ENCODE data around the gene DEDD2.
"Not testable (repeated sequence)": the region's sequence is repeated elsewhere in the genome, so short reads cannot be mapped to it uniquely, and the experiment has no call there.

Gene DEDD2, protein sequence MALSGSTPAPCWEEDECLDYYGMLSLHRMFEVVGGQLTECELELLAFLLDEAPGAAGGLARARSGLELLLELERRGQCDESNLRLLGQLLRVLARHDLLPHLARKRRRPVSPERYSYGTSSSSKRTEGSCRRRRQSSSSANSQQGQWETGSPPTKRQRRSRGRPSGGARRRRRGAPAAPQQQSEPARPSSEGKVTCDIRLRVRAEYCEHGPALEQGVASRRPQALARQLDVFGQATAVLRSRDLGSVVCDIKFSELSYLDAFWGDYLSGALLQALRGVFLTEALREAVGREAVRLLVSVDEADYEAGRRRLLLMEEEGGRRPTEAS

DNA sequence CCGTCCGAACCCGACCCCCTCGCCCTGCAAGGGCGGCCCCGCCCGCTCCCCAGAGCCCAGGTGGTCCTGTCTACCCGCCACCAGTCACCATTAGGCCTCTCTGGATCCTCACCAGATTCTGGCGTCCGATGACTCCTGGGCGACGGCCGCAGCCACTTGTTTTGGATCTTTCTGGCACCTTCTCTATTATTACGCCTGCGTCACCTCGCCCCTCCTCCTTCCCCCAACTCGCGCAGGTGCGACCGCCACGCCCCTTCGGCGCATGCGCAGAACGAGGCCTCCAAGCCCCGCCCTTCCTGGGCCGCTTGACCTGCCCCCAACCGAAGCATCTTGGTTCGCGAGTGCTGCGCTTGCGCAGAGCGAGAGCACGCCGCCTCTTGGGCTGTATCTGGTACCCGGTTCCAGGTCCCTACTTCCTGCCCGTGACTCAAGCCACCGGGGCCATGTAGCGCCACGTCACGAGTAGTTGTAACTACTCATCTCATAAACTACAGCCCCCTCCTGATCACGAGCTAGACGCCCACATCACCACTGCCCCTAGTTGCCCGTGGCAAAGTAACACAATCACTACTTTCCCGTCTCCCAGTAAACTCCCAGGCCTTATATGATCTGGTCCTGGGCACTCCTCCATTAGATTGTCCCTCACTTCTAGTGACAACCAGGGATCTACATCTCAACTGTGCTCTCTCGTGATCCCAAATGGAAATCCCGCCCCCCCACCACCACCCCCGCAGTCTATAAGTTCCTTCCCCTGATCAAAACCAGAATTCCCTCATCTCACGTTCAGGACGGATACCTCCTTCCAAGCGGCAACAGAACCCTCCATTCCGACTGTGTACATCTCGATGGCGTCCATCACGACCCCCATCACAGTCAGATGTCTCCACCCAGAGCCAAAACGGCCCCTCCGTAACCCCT, at the start of gene DEDD2:
TSS of gene DEDD2 (minus strand) at position 158 of the 918 bp plus-strand sequence. CDS start 670 bp downstream, outside the sequence.
- peak; percentile 96 for DNase-seq (ENCODE audit: low spot score)

DNA sequence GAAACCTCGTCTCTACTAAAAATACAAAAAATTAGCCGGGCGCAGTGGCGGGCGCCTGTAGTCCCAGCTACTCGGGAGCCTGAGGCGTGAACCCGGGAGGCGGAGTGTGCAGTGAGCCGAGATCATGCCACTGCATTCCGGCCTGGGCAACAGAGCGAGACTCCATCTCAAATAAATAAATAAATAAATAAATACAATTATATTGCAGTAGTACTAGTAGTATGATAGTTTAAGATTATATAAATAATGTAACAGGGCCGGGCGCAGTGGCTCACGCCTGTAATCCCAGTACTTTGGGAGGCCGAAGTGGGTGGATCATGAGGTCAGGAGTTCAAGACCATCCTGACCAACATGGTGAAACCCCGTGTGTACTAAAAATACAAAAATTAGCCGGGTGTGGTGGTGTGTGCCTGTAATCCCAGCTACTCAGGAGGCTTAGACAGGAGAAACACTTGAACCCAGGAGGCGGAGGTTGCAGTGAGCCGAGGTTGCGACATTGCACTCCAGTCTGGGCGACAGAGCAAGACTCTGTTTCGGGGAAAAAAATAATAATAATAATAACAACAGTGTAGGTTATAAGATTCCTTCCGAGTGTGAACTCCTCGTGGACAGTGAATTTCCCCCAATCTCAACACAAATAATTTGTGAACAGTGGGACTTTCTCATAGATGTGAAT, 49.6 kb upstream of the DEDD2 start:
- DNase-seq (ENCODE audit: low spot score), result not testable (repeated sequence)

DNA sequence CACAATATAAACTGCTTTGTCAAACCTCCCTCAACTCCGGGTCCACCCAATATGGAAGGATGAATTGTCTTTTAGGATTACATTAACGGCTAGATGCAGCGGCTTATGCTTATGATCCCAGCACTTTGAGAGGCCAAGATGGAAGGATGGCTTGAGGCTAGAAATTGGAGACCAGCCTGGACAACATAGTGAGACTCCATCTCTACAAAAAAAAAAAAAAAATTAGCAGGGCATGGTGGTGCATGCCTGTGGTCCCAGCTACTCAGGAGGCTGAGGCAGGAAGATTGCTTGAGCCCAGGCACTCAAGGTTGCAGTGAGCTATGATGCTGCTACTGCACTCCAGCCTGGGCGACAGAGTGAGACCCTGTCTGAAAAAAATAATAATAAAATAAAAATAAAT, 48.6 kb upstream of the DEDD2 start:
- DNase-seq (ENCODE audit: low spot score), result not testable (repeated sequence)

DNA sequence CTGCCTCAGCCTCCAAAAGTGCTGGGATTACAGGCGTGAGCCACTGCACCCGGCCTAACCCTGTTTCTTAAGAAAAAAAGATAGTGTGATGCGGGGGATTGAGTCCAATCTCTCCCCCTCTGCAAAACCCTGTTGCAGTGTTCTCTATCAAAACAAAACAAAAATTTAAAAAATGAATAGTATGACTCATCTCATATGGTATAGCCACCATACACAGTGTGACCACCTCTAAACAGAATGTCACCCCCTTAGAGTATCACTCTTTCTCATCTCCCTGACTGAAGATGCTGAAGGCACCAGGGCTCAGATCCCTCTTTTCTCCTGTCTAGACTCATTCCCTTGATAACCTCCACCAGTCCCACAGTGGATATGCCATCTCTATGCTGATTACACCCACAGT, 44.3 kb upstream of the DEDD2 start:
- no peak for DNase-seq (ENCODE audit: low spot score)

DNA sequence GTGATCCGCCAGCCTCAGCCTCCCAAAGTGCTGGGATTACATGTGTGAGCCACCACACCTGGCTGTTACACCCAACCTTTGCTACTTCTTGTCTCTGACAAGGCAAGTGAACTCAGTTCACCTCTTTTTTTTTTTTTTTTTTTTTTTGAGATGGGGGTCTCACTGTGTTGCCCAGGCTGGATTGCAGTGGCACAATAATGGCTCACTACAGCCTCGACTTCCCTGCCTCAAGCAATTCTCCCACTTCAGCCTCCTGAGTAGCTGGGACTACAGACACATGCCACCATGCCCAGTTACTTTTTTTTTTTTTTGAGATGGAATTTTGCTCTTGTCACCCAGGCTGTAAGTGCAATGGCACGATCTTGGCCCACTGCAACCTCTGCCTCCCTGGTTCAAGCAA, 40.4 kb upstream of the DEDD2 start:
- DNase-seq (ENCODE audit: low spot score), result not testable (repeated sequence)

DNA sequence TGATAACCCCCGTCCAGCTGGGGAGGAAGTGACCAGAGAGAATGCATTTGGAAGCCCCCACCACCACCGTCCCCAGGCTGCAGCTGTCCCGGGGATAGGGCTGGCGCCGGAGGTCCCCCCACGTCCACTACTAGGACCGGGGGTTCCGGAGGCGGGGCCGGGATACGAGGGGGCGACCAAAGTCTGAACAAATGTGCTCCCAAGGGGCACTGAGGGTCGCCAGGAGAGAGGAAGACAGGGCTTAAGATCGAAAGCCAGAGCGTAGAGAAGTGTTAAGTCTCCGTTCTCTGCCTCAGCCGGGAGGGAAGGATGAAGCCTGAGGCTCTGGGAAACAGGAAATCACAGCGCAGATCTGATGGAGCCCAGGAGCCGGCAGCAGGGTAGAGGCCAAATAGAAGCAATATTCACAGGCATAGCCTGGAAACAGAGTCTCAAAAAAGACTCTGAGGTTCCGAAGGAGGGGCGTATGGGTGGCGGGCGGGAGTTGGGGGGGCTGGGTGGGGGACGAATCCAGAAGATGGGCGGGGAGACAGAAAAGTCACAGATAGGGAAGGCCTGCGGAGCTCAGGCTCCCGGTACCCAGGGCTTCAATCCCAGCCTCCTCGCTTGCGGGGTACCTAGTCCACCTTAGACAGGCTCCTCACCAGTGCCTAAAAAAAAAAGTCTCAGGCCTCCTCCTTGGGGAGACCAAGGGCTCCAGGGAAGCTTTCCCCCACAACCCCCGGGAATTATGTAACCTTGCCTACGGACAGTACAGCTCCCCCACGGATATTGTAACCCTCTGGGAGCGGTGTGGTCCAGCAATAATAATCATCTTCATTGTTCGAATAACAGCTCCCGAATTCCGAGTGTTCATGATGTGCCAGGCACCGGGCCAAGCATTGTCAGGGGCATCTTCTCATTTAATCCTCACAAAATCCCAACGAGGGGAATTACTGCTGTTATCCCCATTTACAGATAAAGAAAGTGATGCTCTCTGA, 38.6 kb upstream of the DEDD2 start:
- peak; percentile 53 for DNase-seq (ENCODE audit: low spot score)

DNA sequence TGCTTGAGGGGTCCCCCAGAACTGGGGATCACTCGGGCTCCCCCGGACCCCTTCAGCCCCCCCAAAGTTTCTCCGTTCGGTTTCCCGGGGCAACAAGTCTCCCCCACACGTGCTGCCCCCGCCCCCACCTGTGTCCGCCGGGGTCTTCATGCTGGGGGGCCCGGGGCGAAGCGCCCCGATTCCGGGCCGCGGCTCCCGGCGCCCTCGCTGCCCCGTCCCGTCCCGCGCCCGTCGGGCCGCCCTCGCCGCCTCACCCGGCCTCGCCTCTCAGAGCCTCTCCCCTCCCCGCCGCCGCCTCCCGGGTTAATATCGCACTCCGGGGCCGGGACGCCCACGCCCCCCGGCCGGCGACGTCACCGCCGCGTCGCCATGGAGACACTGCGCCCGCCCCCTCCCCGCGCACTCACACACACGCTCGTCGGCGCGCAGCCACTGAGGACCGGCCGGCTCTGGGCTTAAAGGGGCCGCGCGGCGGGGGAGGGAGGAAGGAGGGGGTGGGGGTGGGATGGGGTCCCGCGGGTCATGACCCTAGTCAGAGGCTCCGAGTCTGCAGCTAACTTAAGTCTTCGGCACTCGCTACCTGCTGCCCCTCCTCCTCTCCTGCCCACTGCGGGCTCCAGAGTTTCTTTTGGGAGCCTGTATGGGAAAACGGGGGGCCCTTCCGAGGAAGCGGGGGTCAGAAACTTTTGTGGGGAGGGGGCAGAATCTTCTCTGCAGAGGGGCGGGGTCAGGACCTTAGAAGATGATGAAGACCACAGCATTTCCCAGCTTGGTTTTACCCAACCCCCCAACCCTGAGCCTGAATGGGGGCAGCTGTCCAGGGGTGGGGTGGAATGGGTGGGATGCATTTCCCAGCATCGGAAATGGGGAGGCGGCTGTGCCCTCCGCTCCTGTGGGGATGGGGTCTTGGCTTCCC, 37.6 kb upstream of the DEDD2 start, which contains the start of gene ERF:
TSS of gene ERF (minus strand) at position 279 of the 916 bp plus-strand sequence. CDS start at position 150, 129 bp downstream.
- DNase-seq (ENCODE audit: low spot score), result peak; percentile 92

DNA sequence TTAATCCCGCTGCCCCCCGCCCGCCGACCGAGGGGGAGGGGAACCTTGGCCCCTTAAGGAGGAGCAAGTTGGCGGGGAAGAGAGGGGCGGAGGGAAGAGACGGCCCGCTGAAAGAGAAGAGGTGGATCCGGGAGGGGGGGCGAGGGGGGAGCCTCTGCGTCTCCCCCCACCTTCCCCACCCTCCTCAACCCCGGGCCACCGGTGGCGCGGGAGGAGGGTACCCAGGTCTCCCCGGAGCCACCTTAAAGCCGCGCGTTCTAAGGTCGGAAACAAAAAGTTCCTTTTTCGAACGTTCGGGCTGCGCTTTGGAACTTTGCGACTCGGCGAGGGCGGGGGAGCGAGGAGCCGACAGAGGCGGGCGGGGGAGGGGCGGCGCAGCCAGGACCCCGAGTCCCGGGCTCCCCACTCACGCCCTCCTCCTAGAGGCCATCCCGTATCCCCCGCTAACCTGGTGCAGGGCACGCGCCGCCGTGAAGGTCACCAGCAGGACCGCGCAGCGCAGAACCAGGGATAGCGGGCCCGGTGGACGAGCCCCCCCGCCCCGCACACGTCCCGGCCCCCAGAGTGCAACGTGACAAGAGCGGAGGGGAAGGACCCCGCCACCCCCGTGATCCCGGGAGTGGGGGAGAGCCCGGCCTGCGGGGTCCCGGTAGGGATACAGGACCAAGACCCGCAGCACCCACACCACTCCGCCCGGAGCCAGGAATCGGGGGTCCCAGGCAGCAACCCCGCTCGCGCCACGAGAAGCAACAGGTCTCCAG, 36.8 kb upstream of the DEDD2 start:
- no peak for DNase-seq (ENCODE audit: low spot score)

DNA sequence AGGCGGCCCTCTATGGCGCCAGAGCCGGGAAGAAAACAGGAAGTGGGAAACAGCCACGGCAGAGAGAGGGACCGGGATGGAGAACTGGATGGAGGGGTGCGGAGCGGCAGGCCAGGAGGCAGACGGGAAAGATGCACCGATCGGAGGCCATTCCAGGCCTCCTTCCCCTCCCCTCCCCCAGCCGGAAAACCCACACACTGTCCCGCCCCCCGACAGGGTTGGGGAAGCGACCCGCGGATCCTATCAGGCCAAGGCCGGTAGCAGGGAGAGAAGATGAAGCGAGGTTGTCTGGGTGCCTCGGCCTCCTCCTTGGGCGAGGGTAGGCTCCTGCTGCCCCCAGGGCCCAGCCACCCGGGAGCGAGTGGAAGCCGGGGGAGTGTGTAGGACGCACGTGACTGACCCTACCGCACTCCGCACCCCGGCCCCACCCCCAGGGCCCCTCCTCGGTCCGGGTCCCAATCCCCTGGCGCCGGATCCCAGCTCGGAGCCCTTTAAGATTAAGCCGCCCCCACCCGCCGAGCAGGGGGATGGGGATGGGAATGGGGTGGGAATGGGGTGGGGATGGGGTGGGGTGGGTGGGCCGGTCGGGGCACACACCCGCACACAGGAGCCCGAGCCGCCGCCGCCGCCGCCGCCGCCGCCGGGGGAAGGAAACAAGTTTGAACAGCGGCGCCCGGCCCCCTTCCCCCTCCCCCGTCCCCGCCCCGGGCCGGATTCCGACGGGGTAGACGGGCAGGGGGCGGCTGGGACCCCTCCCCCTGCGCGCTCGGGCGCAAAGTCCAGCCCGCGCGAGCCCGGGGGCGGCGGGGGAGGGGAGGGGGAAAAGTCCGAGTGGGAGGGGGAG, 36.0 kb upstream of the DEDD2 start:
- DNase-seq (ENCODE audit: low spot score), result no peak

DNA sequence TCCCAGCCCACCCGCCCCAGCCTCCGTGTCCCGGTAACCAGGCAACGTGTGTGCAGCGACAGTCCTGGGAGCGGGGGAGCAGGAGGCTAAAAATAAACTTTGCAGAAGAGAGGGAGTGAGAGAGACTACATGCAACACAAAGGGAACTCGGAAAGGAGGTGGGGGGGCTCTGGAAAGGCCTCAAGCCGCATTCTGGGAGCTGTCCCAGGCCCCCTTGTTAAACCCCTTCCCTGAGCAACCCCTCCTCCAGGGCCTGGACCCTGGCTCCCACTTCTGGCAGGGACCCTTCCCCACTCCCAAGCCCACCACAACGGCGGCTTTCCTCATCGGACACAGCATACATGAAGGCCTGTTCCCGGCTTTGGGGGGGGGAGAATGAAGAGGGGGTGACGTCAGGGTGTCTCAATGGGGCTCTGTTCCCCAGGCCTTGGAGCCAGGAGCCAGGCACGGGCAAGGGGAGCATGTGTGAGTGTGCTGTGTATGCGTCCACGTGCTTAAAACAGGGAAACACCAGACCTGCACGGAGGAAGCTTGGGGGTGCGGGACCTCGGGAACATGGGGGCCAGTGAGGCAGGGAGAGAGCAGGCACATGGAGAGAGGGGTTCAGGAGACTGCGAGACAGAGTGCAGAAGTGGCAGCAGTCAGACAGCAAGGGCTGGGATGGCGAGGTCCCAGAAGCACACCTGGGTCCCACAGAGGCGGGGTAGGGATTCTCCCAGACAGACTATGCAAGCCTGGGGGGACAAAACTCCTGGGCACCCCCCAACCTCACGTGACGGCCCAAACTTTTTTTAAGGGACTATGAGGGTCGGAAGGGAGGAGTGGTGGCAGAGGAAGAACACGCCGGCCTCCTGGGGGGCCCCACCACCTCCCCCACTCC, 35.1 kb upstream of the DEDD2 start:
- peak; percentile 50 for DNase-seq (ENCODE audit: low spot score)

DNA sequence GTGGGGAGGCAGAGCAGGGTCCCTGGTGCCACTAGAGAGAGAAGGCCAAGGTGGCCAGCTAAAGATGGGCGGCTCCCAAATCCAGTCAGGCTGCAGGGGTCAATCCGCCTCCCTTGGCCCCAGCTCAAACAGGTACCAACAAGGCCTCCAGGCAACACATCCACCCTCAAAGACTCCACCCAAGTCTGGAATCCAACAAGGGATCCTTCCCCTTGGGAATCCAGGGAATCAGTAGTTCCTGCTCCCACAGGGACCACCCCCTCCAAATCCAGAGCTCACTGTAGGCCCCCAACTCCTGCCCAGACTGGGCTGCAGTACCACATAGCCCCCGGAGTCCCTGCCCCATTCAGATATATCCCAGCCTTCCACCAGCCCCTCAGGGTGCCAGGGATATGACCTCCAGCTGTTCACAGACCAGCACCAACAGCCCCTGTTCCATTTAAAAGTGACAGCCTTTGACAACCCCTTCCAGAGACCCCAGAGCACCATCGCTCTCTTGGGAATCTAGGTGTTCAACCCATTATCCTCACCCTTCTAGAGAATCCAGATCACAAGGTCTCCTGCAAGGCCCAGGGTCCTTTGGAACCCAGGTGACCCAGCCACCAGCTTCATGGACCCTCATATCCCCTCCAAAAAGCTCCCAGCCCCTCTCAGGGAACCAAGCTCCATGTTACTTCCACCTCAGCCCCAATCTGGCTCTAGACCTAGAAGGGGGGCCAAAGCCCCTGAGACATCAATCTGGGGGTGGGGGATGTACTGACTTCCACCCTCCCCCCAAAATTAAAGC, 34.3 kb upstream of the DEDD2 start:
- no peak for DNase-seq (ENCODE audit: low spot score)

DNA sequence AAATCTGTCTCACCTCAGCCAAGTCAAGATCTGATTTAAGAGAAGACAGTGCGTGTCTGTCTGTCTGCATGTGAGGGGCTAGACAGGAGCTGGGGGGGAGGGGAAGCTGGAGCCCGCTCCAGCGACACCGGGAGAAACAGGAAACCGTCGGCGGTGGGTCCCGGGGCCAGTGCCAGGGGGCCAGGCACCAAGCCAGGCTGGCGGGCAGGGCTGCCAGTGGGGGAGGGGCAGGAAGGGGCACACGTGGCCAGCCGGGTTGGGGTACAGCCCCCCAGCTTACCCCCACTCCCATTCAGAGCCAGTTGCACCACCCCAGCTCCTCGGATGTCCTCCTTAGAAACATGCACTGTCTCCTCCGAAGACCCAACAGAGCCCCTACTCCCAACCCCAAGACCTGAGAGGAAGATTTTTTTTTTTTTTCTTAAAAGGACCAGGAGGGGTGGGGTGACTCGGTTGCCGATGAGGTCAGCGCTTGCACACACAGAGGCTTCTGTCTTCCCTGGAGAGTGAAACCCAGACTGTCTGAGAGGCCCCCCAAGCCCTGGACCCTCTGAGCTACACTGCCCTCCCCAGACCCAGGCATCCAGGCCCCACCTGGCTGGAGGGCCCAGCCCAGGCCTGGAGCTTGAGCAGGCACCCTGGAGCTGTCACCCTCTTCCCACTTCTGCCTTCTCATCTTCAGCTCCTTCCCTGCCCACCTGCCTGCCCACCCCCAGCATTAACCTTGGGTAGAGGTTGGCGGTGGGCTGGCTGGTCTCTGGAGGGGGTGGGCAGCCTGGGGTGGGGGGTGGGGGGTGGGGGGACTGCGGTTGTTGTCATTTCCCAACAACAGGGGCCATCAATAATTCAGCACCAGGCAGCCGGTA, 33.4 kb upstream of the DEDD2 start:
- DNase-seq (ENCODE audit: low spot score), result no peak

DNA sequence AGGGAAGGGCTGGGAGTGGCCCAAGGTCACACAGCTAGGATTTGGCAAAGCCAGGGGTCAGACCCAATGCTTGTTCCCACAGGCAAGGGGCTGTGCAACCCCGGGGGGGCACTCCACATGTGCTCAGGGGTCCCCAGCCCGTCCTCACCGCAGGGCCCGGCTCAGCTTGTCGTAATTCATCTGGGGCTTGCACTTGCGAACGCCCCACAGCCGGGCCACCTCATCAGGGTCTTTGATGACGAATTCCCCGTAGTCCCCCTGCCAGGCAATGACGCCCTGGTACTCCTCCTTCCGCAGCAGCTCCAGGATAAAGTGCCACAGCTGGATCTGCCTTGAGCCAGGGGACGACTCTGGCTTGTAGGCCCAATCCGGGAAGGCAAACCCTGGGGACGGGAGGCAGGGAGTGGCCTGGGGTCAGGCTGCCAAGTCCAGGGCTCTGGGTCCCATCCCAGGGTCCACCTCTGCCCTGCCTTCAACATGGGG, 32.7 kb upstream of the DEDD2 start:
- DNase-seq (ENCODE audit: low spot score), result no peak

DNA sequence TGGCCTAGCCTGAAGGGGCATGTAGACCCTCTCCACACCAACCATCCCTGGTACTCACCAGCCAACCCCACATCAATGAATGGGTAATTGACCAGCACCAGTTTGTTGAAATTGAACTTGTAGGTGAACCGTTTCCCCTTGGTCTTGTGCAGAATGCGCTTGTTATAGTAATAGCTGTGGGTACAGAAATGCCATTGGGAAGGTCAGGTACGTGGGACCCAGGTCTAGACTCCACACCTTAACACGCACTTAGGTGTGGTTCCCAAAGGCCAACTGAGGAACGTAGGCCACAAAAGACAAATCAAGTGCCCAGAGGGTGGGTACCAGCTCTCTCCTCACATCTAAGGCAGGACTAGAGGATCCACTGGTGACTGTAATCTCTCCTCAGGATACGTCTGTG, 32.3 kb upstream of the DEDD2 start:
- DNase-seq (ENCODE audit: low spot score), result no peak

DNA sequence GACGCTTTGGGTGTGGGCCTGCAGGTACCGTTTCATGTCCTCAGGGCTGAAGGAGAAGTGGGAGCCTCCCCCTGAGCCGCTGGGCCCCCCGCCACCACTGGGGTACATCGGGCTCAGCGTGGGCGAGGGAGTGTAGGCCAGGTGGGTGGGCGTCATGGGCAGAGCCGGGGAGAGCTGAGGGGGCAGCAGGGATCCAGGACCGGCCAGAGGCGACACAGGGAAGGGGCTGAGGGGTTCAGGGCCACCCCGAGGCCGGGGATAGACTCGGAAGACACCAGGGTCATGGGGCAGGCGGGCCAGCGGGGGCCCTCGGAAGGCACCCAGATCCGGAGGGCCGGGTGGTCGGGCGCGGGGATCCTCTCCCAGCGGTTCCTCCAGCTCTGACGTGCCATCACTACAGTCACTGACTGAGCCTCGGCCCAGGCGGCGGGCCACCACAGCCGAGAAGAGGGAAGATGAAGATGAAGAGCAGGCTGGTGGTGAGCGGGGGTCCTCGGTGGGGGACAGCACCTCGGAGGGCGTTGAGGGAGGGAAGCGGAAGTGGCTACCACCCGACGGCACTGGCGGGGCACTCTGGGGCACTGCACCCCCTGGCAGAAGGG, 31.8 kb upstream of the DEDD2 start:
- DNase-seq (ENCODE audit: low spot score), result no peak
